H54 (cell line): ENCODE results near the gene POU5F2.

Experiments
- DNase-seq: peaks from one replicate; pipeline ENCODE4 v3.0.0; 2011; ENCODE audit warnings: low spot score, mixed read lengths; ENCODE audit not compliant: insufficient read length
- FAIRE-seq: peaks from 3 replicates; lab custom pipeline; 2011; peaks lifted over from hg19 to GRCh38; lab: Jason Lieb, UNC
- POLR2A ChIP-seq: IDR thresholded peaks from 2 replicates; pipeline ENCODE4 v1.6.1; 2011; ENCODE audit warnings: low read depth, mild to moderate bottlenecking, low read length

POU5F2 gene

GRCh38 chr5:93724791-93725190, 16.6 kb downstream of the POU5F2 start:
- DNase-seq (no peak), FAIRE-seq (no peak)
- TF ChIP-seq POLR2A: no peak

- DNase-seq (no peak), FAIRE-seq (no peak)
- no peak for TF ChIP-seq POLR2A
These were observed 17.7 kb downstream of the POU5F2 start for GRCh38 chr5:93723681-93724080.

- no peak for TF ChIP-seq POLR2A
- FAIRE-seq (no peak), DNase-seq (no peak)
These were observed 18.4 kb downstream of the POU5F2 start for GRCh38 chr5:93723005-93723404.

DNA sequence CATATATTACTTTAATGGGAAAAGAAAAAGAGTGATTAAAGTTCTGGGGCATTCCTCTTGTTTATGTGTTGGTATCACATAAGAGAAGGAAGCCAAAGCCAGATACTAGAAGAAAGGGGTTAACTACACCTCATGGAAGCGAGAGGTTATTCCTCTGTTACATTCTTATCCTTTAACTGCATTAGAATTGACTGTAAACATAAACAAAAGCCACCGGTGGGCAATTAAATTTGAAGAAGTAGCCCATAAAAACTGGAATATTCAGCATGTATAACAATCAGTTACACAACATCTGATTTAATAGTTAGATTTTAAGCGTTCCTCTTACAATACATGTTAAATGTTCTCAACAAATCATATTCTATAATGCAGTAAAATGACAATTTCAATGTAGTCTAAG, 18.8 kb downstream of the POU5F2 start:
- TF ChIP-seq POLR2A: no peak
- DNase-seq: no peak
- no peak for FAIRE-seq

DNA sequence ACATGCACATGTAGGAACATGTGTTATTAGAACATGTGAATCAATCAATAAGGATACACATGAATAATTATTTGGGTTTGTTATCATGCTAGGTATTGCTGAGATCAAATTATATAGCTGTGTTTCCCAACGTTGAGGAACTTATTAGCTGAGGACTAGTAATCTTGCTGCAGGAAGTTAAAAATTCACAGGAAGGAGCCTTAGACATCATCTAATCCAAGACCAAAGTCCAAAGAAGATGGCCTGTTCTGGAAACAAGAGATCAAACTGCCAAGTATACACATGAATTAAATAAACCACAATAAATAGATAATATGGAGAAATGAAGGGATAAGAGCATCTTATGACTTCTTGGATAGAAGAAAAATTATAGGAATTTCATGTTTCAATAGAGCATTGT, 19.9 kb downstream of the POU5F2 start:
- no peak for TF ChIP-seq POLR2A
- FAIRE-seq (no peak), DNase-seq (no peak)

DNA sequence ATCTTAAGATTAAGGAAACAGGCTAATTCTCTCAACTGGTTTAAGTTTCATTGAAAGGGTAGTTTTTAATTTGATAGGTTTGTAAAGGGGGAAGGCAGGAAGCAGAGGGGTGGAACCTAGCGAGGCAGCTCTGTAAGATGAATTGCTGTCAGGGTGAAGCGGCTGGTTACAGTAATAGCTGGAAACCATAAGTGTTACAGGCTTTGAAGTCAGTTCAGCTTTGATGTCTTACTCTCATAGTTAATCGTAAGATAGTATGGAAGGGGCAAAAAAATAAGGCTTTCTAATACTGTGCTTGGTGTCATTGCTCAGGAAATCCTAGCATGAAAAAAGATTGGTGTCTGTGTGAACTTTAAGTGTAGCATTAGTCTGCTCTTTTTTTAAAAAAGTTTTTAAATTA, 20.3 kb downstream of the POU5F2 start:
- no peak for DNase-seq
- TF ChIP-seq POLR2A: no peak
- no peak for FAIRE-seq

- DNase-seq (no peak), FAIRE-seq (no peak)
- no peak for TF ChIP-seq POLR2A
These were observed 24.2 kb downstream of the POU5F2 start for GRCh38 chr5:93717162-93717561.

DNA sequence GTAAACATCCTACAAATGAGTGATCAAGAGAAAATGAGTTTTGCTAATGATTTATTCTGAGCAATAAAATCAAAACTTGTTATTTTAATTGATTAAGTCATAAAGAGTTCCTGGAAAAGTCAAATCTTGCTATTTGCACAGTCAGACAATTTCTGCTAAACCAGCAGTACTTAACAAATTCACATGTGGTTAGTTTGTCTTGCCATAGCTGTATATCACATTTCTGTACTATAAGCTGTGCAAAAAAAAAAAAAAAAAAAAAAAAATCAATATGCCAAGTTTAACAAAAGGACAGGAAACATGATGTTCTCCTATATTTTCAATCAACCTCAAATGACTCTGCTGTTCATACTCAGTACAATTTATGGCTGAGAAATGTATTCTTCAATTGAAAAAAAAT, 24.9 kb downstream of the POU5F2 start:
- FAIRE-seq (no peak), DNase-seq (no peak)
- no peak for TF ChIP-seq POLR2A

DNA sequence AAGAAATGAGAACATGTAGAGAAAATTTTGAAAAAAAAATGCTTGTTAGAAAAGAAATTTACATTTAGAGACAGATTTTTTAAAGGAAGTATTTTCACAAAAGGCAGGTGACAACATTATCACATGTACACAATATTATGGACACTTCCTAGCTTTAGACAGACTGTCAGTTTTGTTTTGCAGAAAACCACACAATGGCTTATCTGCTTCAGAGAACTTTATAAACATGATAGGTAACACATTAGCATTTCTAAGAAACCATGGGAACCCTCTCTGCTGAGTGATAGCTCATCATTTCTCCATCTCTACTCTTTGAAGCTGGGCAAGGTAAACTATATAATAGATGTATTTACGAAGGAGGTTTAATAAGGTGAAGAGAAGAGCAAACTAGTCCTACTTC, 25.6 kb downstream of the POU5F2 start:
- DNase-seq (no peak), FAIRE-seq (no peak)
- no peak for TF ChIP-seq POLR2A

GRCh38 chr5:93715327-93715726, 26.1 kb downstream of the POU5F2 start:
- no peak for DNase-seq
- FAIRE-seq: no peak
- no peak for TF ChIP-seq POLR2A

DNA sequence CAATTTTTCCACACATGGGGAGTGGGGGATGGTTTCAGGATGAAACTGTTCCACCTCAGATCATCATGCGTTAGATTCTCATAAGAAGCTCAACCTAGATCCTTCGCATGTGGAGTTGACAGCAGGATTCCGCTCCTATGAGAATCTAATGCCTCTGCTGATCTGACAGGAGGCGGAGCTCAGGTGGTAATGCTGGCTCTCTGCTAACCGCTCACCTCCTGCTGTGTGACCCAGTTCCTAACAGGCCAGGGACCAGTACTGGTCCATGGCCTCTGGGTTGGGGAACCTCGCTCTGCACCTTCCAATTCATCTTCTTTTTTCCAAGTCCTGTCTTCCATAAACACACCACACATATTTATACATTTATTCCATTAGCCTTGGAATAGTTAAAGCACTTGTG, 33.0 kb downstream of the POU5F2 start:
- FAIRE-seq (no peak), DNase-seq (no peak)
- no peak for TF ChIP-seq POLR2A

DNA sequence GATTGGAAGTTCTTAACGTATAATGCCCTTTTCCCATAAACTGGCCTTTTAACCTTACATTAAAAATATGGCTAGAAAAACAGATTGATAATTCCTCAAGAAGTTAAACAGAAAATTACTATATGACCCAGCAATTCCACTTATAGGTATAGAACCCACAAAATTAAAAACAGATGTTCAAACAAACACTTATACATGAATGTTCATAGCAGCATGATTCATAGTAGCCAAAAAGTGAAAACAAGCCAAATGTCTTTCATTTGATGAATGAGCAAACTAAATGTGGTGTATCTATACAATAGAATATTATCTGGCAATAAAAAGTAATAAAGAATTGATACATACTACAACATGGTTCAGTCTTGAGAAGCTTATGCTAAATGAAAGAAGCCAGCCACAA, 35.5 kb downstream of the POU5F2 start:
- no peak for DNase-seq
- no peak for FAIRE-seq
- no peak for TF ChIP-seq POLR2A

- FAIRE-seq (no peak), DNase-seq (no peak)
- TF ChIP-seq POLR2A: no peak
These were observed 36.4 kb downstream of the POU5F2 start for GRCh38 chr5:93704996-93705395.

DNA sequence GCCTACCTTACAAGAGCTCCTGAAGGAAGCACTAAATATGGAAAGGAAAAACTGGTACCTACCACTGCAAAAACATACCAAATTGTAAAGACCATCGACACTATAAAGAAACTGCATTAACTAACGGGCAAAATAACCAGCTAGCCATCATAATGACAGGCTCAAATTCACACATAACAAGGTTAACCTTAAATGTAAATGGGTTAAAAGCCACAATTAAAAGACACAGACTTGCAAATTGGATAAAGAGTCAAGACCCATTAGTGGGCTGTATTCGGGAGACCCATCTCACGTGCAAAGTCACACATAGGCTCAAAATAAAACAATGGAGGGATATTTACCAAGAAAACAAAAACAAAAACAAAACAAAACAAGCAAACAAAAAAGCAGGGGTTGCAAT, 49.4 kb downstream of the POU5F2 start:
- DNase-seq (no peak), FAIRE-seq (no peak)
- TF ChIP-seq POLR2A: no peak
